Suprapubic skin (tissue), 4 donors: ENCODE results near the gene AGPAT2.

Experiments
- EP300 ChIP-seq: sonication (generic); formaldehyde crosslinking; IDR thresholded peaks from one replicate; pipeline ENCODE4 v1.6.1; 2017; ENCODE audit warnings: antibody characterized with exemption
- POLR2AphosphoS5 ChIP-seq, 3 donors: sonication (generic); formaldehyde crosslinking; IDR thresholded peaks; one replicate each; pipeline ENCODE4 v1.6.1; 2017; ENCODE audit warnings: antibody characterized with exemption in 3 of 3
- TF ChIP-seq, protein P1 (sequence below), 2 donors: fragments of 200-600 bp in 1 of 2; fragments of 450-650 bp in 1 of 2; sonication (generic) in 1 of 2; IDR thresholded peaks; one replicate each; pipeline ENCODE4 v1.5.1; 2016 to 2019; ENCODE audit warnings: antibody characterized with exemption in 2 of 2, mild to moderate bottlenecking in 1 of 2, moderate library complexity in 1 of 2

- TF ChIP-seq, protein P1, sequence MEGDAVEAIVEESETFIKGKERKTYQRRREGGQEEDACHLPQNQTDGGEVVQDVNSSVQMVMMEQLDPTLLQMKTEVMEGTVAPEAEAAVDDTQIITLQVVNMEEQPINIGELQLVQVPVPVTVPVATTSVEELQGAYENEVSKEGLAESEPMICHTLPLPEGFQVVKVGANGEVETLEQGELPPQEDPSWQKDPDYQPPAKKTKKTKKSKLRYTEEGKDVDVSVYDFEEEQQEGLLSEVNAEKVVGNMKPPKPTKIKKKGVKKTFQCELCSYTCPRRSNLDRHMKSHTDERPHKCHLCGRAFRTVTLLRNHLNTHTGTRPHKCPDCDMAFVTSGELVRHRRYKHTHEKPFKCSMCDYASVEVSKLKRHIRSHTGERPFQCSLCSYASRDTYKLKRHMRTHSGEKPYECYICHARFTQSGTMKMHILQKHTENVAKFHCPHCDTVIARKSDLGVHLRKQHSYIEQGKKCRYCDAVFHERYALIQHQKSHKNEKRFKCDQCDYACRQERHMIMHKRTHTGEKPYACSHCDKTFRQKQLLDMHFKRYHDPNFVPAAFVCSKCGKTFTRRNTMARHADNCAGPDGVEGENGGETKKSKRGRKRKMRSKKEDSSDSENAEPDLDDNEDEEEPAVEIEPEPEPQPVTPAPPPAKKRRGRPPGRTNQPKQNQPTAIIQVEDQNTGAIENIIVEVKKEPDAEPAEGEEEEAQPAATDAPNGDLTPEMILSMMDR (IDR thresholded peaks at IDR 0.05): no peak
- TF ChIP-seq POLR2AphosphoS5 (IDR thresholded peaks at IDR 0.05) (no peak), EP300 (no peak)
Observed at GRCh38 chr9:136717399-136717798, 30.1 kb upstream of the AGPAT2 start.
